ENCODE measurements around the gene ZFAND2A. TPM values are rescaled to one million over a fixed set of nuclear protein-coding genes. Genes with fewer than 3 reads are reported as not detected.
"Not testable (repeated sequence)": the region's sequence is repeated elsewhere in the genome, so short reads cannot be mapped to it uniquely, and the experiment has no call there.

Gene ZFAND2A
- total and polyA plus RNA-seq, 7 experiments from 2014 or later = 21.2 to 74.5 (median 43.2) TPM

DNA sequence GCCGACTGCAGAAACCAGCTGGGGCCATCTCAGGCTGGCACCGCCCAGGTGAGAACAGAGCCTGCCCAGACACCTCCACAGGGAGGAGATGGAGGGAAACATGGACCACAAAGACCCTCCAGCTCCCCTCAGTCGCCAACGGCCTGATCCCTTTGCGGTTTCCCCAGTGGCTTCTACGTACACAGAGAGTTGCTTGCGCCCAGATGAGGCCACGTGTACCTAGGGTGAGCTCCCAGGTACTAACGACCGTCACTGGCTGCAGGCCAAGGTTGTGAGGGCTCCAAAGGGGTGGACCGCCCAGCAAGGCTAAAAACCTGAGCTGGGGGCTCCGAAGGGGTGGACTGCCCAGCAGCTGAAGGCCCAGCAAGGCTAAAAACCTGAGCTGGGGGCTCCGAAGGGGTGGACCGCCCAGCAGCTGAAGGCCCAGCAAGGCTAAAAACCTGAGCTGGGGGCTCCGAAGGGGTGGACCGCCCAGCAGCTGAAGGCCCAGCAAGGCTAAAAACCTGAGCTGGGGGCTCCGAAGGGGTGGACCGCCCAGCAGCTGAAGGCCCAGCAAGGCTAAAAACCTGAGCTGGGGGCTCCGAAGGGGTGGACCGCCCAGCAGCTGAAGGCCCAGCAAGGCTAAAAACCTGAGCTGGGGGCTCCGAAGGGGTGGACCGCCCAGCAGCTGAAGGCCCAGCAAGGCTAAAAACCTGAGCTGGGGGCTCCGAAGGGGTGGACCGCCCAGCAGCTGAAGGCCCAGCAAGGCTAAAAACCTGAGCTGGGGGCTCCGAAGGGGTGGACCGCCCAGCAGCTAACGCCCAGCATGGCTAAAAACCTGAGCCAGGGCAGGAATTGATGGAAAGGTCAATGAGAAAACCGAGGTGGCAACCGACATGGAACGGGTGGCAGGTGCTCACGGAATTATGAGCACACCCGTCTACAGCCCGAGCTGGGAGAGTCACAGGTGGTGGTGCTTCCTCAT, 3.9 kb downstream of the ZFAND2A start:
- DNase-seq; H3K9me3 Mint-ChIP-seq; intact Hi-C loops (cut with micrococcal nuclease); CTCF ChIA-PET; H3K27me3 Mint-ChIP-seq; H3K9me3 ChIP-seq (ENCODE audit: control insufficient read depth in 2 of 3, low read length in 3 of 3); H3K27ac ChIP-seq (ENCODE audit: low read depth, low read length); H3K4me3 ChIP-seq (ENCODE audit: low read length); ATAC-seq; H3K27ac Mint-ChIP-seq; H3K4me3 Mint-ChIP-seq; H3K27me3 ChIP-seq (ENCODE audit: control insufficient read depth in 2 of 2, insufficient read depth in 2 of 2, low read length in 2 of 2): not testable (repeated sequence)
- Histone ChIP-seq H3K4me1 (ENCODE audit: control insufficient read depth in 2 of 2, insufficient read depth in 2 of 2, low read length in 2 of 2) (peaks cover 13 to 15% of the 10 kb centered on the region in 2 donors), H3K36me3 (ENCODE audit: control insufficient read depth in 2 of 3, insufficient read depth in 3 of 3, low read length in 3 of 3) (peaks cover 10 to 72% (median 25%) of the 10 kb centered on the region in 3 experiments)
- POLR2A ChIA-PET = interaction anchor here (1.0 to 2.8 kb wide), 2 partner anchors 13 to 18 kb away, joined by 3 to 12 read pairs; a partner anchor contains a TSS
- Mint-ChIP-seq H3K4me1 (peaks cover 12 to 28% (median 24%) of the 10 kb centered on the region in 7 donors), H3K36me3 (peaks cover 0 to 33% (median 10%) of the 10 kb centered on the region in 5 donors)

DNA sequence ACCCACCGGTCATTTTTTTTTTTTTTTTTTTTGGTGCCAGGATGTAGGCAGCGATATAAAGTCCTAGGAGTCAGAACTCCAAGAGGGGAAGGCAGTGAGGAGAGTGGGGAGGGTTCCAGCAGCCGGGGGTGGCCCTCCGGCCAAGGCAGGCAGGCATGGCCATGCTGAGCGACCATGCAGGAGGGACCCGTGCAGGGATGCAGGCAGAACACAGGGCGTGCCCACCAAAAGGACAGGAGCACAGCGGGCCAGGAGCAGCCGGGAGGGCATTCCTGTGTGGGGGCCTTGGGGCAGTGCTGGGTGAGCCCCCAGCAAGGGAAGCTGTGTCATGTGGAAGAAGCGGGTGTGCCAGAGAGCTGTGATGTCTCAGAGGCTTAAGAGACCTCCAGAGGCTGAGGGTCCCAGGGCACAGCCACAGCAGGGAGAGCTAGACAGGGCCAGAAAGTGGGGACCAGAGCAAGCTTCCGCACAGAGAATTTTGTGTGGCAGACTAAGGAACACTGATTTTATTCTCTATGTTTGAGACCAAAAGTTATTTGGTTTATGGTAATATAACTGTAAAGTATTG, 5.7 kb downstream of the ZFAND2A start:
- no peak overlapping the region for H3K27ac ChIP-seq (ENCODE audit: low read depth, low read length)
- POLR2A ChIA-PET = interaction anchor here (0.6 to 1.2 kb wide), 2 partner anchors 18 to 53 kb away, joined by 3 read pairs; no protein-coding TSS in a partner anchor
- no peak overlapping the region for H3K4me3 ChIP-seq (ENCODE audit: low read length)
- Mint-ChIP-seq H3K4me3 (peak overlapping the region in 1 of 10 donors; percentile 43), H3K36me3 (peaks cover 0 to 39% (median 10%) of the 10 kb centered on the region in 5 donors), H3K9me3 (no peaks in the 10 kb centered on the region), H3K27ac (no peak overlapping the region), H3K27me3 (no peaks in the 10 kb centered on the region), H3K4me1 (peaks cover 7 to 21% (median 19%) of the 10 kb centered on the region in 7 donors)
- no peak for ATAC-seq
- intact Hi-C loops (cut with micrococcal nuclease) = no loop called here
- no peak for DNase-seq
- H3K9me3 ChIP-seq (ENCODE audit: control insufficient read depth in 2 of 3, low read length in 3 of 3) = no peaks in the 10 kb centered on the region
- H3K4me1 ChIP-seq (ENCODE audit: control insufficient read depth in 2 of 2, insufficient read depth in 2 of 2, low read length in 2 of 2) = peaks cover 8 to 9% of the 10 kb centered on the region in 2 donors
- CTCF ChIA-PET = interaction anchor here (0.5 to 0.9 kb wide), 2 partner anchors 15 to 40 kb away, joined by 3 to 4 read pairs; no protein-coding TSS in a partner anchor
- H3K36me3 ChIP-seq (ENCODE audit: control insufficient read depth in 2 of 3, insufficient read depth in 3 of 3, low read length in 3 of 3) = peaks cover 10 to 76% (median 25%) of the 10 kb centered on the region in 3 experiments
- H3K27me3 ChIP-seq (ENCODE audit: control insufficient read depth in 2 of 2, insufficient read depth in 2 of 2, low read length in 2 of 2) = no peaks in the 10 kb centered on the region

- peaks cover 2 to 7% (median 5%) of the 10 kb centered on the region in 7 donors for H3K4me1 Mint-ChIP-seq
- H3K27me3 ChIP-seq (ENCODE audit: control insufficient read depth in 2 of 2, insufficient read depth in 2 of 2, low read length in 2 of 2) = no peaks in the 10 kb centered on the region
- ChIA-PET POLR2A (no interaction called here), CTCF (no interaction called here)
- no peak overlapping the region for H3K4me3 Mint-ChIP-seq
- no peaks in the 10 kb centered on the region for H3K27me3 Mint-ChIP-seq
- peaks cover 10 to 69% (median 25%) of the 10 kb centered on the region in 3 experiments for H3K36me3 ChIP-seq (ENCODE audit: control insufficient read depth in 2 of 3, insufficient read depth in 3 of 3, low read length in 3 of 3)
- DNase-seq = no peak
- H3K4me1 ChIP-seq (ENCODE audit: control insufficient read depth in 2 of 2, insufficient read depth in 2 of 2, low read length in 2 of 2) = no peaks in the 10 kb centered on the region
- H3K36me3 Mint-ChIP-seq = peaks cover 0 to 39% (median 10%) of the 10 kb centered on the region in 5 donors
- no peak overlapping the region for H3K27ac ChIP-seq (ENCODE audit: low read depth, low read length)
- ATAC-seq = no peak
- no peaks in the 10 kb centered on the region for H3K9me3 Mint-ChIP-seq
- intact Hi-C loops (cut with micrococcal nuclease) = no loop called here
- peak overlapping the region in 1 of 9 donors; percentile 13 for H3K27ac Mint-ChIP-seq
- H3K9me3 ChIP-seq (ENCODE audit: control insufficient read depth in 2 of 3, low read length in 3 of 3) = no peaks in the 10 kb centered on the region
- no peak overlapping the region for H3K4me3 ChIP-seq (ENCODE audit: low read length)
Measured at GRCh38 chr7:1152492-1152891, 7.5 kb downstream of the ZFAND2A start.

DNA sequence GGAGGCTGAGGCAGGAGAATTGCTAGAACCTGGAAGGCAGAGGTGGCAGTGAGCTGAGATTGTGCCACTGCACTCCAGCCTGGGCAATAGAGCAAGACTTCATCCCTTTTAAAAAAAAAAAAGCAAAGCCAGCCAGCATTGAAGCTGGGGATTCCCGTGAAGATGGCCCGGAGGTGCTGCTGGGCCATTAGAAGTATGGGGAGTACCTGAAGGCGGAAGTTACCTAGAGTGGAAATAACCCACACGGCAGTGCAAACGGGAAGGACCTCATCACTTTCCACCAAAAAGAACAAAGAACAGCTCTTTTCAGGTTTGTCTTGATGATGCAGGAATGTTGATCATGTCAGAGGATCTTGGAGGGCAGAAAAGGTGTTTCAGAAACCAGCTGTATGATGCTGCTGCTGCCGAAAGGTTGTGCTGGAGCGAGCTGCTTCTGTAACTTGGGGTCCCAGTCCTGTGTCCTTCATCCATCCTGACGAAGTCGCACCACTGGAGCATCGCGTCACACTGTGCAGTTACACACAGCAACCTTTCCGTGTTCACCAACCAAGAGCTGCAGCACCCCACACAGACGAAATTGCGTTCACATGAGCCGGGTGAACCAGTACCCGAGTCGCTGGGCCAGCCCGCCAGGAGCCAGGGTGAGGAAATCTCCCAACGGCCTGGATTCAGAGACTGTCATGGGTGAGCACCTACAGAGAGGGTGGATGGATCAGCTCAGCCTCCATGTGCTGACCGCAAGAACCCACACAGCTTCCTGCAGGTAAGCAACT, 8.2 kb downstream of the ZFAND2A start:
- Histone ChIP-seq H3K4me3 (ENCODE audit: low read length) (no peak overlapping the region), H3K9me3 (ENCODE audit: control insufficient read depth in 2 of 3, low read length in 3 of 3) (no peaks in the 10 kb centered on the region), H3K4me1 (ENCODE audit: control insufficient read depth in 2 of 2, insufficient read depth in 2 of 2, low read length in 2 of 2) (no peaks in the 10 kb centered on the region), H3K27ac (ENCODE audit: low read depth, low read length) (no peak overlapping the region), H3K27me3 (ENCODE audit: control insufficient read depth in 2 of 2, insufficient read depth in 2 of 2, low read length in 2 of 2) (no peaks in the 10 kb centered on the region), H3K36me3 (ENCODE audit: control insufficient read depth in 2 of 3, insufficient read depth in 3 of 3, low read length in 3 of 3) (peaks cover 9 to 63% (median 22%) of the 10 kb centered on the region in 3 experiments)
- no peak overlapping the region for H3K27ac Mint-ChIP-seq
- H3K36me3 Mint-ChIP-seq = peaks cover 0 to 33% (median 6%) of the 10 kb centered on the region in 5 donors
- H3K9me3 Mint-ChIP-seq = no peaks in the 10 kb centered on the region
- H3K4me3 Mint-ChIP-seq = no peak overlapping the region
- ChIA-PET POLR2A (interaction anchor here (0.6 kb wide), 1 partner anchor 8 kb away, joined by 3 read pairs; the partner anchor contains the start of gene ZFAND2A), CTCF (interaction anchor here (0.7 kb wide), 1 partner anchor 18 kb away, joined by 3 read pairs; no protein-coding TSS in a partner anchor)
- DNase-seq = no peak
- no peaks in the 10 kb centered on the region for H3K27me3 Mint-ChIP-seq
- peak; percentile 30 for ATAC-seq
- intact Hi-C loops (cut with micrococcal nuclease) = no loop called here
- H3K4me1 Mint-ChIP-seq = peaks cover 0 to 7% (median 0%) of the 10 kb centered on the region in 7 donors

- ATAC-seq = no peak
- intact Hi-C loops (cut with micrococcal nuclease) = no loop called here
- H3K4me3 Mint-ChIP-seq = no peak overlapping the region
- ChIA-PET CTCF (interaction anchor here (0.7 kb wide), 1 partner anchor 17 kb away, joined by 3 read pairs; no protein-coding TSS in a partner anchor), POLR2A (interaction anchor here (0.6 kb wide), 1 partner anchor 9 kb away, joined by 3 read pairs; the partner anchor contains the start of gene ZFAND2A)
- Histone ChIP-seq H3K27ac (ENCODE audit: low read depth, low read length) (no peak overlapping the region), H3K4me1 (ENCODE audit: control insufficient read depth in 2 of 2, insufficient read depth in 2 of 2, low read length in 2 of 2) (no peaks in the 10 kb centered on the region), H3K9me3 (ENCODE audit: control insufficient read depth in 2 of 3, low read length in 3 of 3) (no peaks in the 10 kb centered on the region), H3K36me3 (ENCODE audit: control insufficient read depth in 2 of 3, insufficient read depth in 3 of 3, low read length in 3 of 3) (peaks cover 4 to 58% (median 18%) of the 10 kb centered on the region in 3 experiments), H3K27me3 (ENCODE audit: control insufficient read depth in 2 of 2, insufficient read depth in 2 of 2, low read length in 2 of 2) (no peaks in the 10 kb centered on the region), H3K4me3 (ENCODE audit: low read length) (no peak overlapping the region)
- no peak overlapping the region for H3K27ac Mint-ChIP-seq
- DNase-seq = no peak
- no peaks in the 10 kb centered on the region for H3K27me3 Mint-ChIP-seq
- H3K4me1 Mint-ChIP-seq = peaks cover 0 to 7% (median 0%) of the 10 kb centered on the region in 7 donors
- peaks cover 0 to 32% (median 6%) of the 10 kb centered on the region in 5 donors for H3K36me3 Mint-ChIP-seq
- no peaks in the 10 kb centered on the region for H3K9me3 Mint-ChIP-seq
Measured at GRCh38 chr7:1151156-1151555, 8.8 kb downstream of the ZFAND2A start.

All from naive thymus-derived CD4-positive, alpha-beta T cell (primary cell).